Left kidney (tissue), 2 donors: Measurements from ENCODE around the gene ARHGAP15. TPM values are rescaled to one million over a fixed set of nuclear protein-coding genes. Genes with fewer than 3 reads are reported as not detected.
A peak's percentile ranks its signal among the peaks of the same experiment; 100 is the strongest.

Experiments
- DNase-seq: peaks from one replicate; pipeline ENCODE4 v3.0.0-alpha.2; 2013
- polyA plus RNA-seq: library from polyadenylated mRNA; unstranded; fragments of 120-200 nt; gene quantifications from one replicate; pipeline ENCODE4 v1.2.1, GENCODE V29; 2013; ENCODE audit not compliant: insufficient read length

Gene ARHGAP15
- polyA plus RNA-seq, 1 donor = 3.7 TPM

- no peak for DNase-seq
These were observed 96.7 kb downstream of the ARHGAP15 start for GRCh38 chr2:143225931-143226330.

- no peak for DNase-seq
These were observed 97.7 kb downstream of the ARHGAP15 start for GRCh38 chr2:143226714-143227541.

- no peak for DNase-seq
These were observed 100.2 kb downstream of the ARHGAP15 start for GRCh38 chr2:143229411-143229810.

DNA sequence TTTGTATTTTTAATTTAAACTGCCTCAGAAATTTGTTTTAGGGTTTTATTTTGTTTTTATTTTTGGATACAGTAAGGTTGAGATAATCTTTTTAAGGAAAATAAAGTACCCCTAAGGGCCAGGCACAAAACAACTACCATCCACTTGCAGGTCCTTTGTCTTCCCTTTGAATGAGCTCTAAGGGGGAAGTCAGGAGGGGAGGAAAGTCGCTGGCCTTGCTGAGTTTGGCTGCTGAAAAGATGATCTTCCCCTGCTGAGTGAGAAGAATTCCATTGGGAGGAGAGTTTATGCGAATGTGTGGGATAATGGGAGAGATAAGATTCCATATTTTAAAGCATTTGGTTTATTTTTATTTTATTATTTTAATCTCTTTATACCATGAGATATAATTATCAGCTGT, 100.7 kb downstream of the ARHGAP15 start:
- DNase-seq = no peak

- no peak for DNase-seq
These were observed 101.5 kb downstream of the ARHGAP15 start for GRCh38 chr2:143230506-143231253.

DNA sequence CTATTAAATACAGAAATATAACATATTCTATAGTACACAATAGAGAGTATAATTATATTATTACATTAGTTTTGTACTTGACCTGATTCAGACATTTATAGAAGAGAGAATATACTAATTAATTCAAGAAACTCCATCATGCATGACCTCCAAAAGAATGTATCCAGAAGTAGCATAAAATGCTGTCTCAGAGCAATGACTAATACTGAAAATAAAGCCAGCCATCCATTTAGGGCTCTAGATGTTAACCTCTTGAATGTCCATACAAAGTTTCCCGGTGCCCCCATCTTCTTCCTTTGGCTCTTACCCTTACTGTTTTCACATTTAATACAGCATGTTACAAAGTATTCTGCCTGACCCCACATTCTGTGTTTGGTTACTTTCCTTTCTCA, 102.0 kb downstream of the ARHGAP15 start:
- no peak for DNase-seq

DNA sequence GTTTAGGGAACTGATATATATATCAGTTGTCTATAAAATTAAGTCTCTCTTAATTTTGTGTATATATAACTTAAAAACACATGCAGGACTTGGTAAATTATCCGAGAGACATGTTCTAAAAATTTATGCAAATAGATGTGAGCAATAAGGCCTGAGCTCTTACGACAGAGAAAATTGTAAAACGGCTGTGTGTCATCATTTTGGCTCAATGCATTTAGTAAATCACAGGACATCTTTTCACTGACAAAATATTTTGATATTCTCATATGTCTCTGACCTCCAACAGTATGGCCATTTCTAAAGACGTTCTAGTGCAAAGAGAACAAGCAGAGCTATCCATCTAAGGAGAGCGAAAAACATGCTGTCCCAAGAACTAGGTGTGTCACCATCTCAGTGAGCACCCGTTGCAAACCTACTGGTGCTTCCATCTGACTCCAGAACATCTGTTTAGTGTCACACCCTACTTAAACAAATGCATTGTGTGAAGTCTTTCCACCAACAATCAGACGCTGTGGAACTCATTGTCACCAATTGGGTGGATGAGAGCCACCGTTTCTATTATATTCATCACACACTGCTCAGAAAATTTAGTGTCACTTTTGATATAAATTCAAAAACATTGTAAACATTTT, 108.0 kb downstream of the ARHGAP15 start:
- no peak for DNase-seq

- DNase-seq = no peak
These were observed 112.3 kb downstream of the ARHGAP15 start for GRCh38 chr2:143241403-143242088.

GRCh38 chr2:143246246-143246645, 117.0 kb downstream of the ARHGAP15 start:
- no peak for DNase-seq

- DNase-seq = no peak
These were observed 117.9 kb downstream of the ARHGAP15 start for GRCh38 chr2:143246815-143247744.

DNA sequence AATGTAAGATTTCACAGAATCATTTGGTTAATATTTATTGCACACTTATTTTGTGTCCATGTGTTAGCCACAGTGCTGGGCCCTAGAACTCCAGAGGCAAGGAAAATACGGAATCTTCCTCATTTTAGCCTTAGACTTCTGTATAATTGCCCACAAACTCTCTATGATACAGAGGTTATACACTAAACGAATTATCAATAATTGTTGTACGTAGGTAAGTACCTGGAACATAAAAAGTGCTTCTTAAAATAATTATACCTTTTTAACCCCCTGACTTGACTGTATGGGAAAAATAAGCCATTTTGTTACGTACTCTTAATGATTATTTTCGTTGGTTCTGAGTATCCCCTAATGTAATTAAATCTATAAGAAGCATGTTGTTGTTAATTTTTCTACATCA, 119.4 kb downstream of the ARHGAP15 start:
- DNase-seq = no peak

DNA sequence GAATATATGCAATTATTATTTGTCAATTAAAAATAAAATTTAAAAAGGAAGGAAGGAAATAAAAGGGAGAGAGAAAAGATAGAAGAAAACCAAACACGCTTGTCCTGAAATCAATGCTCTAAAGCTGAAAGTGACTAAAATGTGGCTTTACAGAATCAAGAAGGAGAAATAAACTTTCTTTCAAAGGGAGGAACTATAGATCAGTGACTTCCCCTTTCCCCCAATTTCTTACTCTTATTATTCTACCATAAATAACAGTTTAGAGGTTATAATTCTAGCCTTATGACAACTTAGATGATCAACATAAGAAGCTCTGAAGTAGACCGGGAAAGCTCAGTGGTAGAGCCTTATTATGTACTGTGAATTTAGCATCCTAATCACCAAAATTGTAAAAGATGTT, 122.5 kb downstream of the ARHGAP15 start:
- no peak for DNase-seq

DNA sequence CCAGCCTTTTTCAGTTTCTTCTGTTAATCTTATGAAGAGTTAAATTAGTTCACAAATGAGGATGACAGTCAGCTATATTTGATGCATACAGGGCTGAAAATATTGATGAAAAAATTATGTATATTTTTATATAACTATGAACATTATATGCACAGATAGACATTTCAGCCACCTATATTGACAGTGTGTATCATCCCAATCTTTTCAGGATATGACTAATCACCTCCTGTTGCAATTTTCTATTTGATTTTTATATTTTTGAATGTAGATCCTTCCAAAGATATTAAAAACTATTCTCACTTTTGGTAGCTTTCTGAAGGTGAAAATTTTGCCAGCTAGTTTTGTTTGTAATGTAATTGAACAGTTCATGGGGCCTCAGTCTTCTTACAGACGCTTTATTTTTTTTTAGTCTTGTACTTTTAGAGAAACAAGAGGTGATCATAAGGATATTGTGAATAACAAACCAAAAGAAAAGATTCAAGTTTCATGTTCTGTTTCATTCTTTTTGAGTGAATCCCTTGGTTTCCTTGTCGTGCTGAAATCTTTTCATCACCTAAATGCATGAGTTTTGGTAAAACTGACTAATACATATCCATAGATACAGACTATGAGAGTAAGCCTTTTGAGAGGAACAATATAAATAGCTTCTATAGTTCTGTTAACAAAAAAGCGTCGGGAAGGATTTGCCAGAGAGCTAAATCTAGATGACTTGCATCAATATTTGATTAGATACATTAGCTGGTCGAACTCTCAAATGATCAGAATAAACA, 123.1 kb downstream of the ARHGAP15 start:
- no peak for DNase-seq

DNA sequence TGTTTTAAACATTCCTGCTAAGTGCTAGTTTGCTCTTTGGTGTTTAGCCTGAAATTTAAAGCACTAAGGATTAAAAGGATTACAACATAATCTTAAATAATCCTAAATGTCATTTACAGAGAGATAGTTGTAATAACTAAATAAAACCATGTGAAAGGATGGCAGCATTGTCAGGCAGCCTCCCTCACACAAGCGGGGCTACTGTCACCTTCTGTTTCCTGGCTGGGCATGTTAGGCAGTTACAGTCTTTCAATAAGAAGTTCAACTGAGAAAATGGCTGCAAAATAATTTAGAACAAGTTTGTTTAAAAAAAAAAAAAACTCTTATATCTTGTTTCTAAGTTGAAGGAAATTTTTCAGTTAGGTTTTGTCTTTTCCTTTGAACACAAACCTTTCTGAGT, 124.9 kb downstream of the ARHGAP15 start:
- DNase-seq = no peak

DNA sequence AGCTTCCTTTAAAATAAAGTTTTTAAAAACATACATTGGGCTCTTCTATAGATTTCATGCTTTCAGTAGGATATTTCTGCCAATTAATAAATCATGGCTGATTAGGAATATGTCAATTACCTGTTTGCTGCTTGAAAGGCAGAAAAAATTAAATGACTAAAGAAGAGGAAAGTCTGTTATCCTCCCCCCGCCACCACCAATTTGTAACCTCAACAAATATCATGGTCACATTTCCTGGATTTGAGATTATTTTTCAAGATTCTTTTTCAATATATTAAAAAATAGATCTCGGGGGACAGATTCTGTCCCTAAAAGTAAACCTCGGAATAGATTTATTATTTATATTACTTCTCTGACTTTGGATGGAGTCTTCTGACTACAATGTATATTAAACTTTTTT, 125.9 kb downstream of the ARHGAP15 start:
- no peak for DNase-seq

- no peak for DNase-seq
These were observed 126.7 kb downstream of the ARHGAP15 start for GRCh38 chr2:143255899-143256298.

GRCh38 chr2:143258126-143258892, 129.1 kb downstream of the ARHGAP15 start:
- no peak for DNase-seq

DNA sequence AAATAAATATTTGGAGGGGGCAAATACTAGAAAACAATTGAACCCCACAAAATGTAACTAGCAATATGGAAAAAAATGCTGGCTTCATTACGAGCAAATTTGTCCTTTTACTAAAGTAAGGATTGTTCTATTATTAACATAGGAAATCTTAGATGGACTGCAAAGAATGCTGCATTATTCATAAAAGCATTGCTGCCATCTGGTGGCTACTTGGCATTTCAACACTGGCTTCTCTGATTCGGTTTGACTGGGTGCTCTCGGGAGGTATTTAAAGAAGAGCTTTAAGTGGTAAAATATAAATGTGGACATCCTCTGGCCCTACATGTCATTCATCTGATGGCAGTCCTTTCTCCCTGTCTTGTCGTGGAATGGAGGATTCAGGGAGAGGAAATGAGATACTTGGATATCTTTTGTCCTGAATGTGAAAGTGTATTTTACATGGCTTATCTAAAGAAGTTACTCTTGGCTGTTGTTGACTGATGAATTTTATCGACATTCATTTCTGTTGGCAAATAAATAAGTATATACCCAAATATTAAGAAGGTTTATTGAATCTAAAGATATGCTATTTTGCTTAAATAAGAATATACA, 130.2 kb downstream of the ARHGAP15 start:
- peak; percentile 74 for DNase-seq

GRCh38 chr2:143261986-143262385, 132.8 kb downstream of the ARHGAP15 start:
- no peak for DNase-seq
